B cell (primary cell): ENCODE measurements around the gene ZNF524. TPM values are rescaled to one million over a fixed set of nuclear protein-coding genes. Genes with fewer than 3 reads are reported as not detected.

Experiments used
- ATAC-seq: fragments of 200-7000 bp; cut with Tn5 transposase; one replicate; pipeline ENCODE4 v1.10.0; 2021; ENCODE audit warnings: low read depth, mild to moderate bottlenecking, moderate number of reproducible peaks, moderate library complexity
- CTCF ChIA-PET: fragments of 350-600 bp; sonication (Branson Sonifier 250); formaldehyde crosslinking; loops from one replicate; lab custom pipeline; 2021; ENCODE audit warnings: antibody characterized with exemption, inconsistent platforms; lab: Charles Lee
- POLR2A ChIA-PET: fragments of 350-600 bp; sonication (Branson Sonifier 250); formaldehyde crosslinking; loops from one replicate; lab custom pipeline; 2021; ENCODE audit warnings: antibody characterized with exemption; lab: Charles Lee
- DNase-seq: peaks from one replicate; pipeline ENCODE4 v3.0.0; 2013
- H2AFZ ChIP-seq: 2 replicates; pipeline ENCODE4 v1.6.1; 2012; ENCODE audit warnings: mild to moderate bottlenecking, low read depth, low read length; ENCODE audit not compliant: insufficient read depth, poor library complexity, severe bottlenecking
- H3K27ac ChIP-seq, 2 donors: 1 replicate in 1 of 2; 2 replicates in 1 of 2; pipeline ENCODE4 v1.5.1; 2012 to 2013; ENCODE audit warnings: low read length in 2 of 2, mild to moderate bottlenecking in 2 of 2, moderate library complexity in 1 of 2
- H3K27me3 ChIP-seq, 4 experiments: fragments of 200-600 bp in 1 of 4; sonication (generic) in 1 of 4; replicated peaks in 1 of 4; 1 replicate in 2 of 4; 2 replicates in 2 of 4; pipeline versions ENCODE4 v1.6.1 to v1.7.0; 2013 to 2016; ENCODE audit warnings: low read length in 3 of 4, mild to moderate bottlenecking in 2 of 4, mixed read lengths in 1 of 4, moderate library complexity in 1 of 4; ENCODE audit not compliant: insufficient read depth in 4 of 4, control insufficient read depth in 3 of 4; ENCODE audit errors: control extremely low read depth in 1 of 4
- H3K36me3 ChIP-seq, 2 experiments: replicated peaks in 1 of 2; 1 replicate in 1 of 2; 2 replicates in 1 of 2; pipeline versions ENCODE4 v1.6.1 to v1.7.1; 2013; ENCODE audit warnings: low read length in 1 of 2; ENCODE audit not compliant: insufficient read depth in 2 of 2, control insufficient read depth in 1 of 2; ENCODE audit errors: control extremely low read depth in 1 of 2, extremely low read depth in 1 of 2
- H3K4me1 ChIP-seq, 2 donors: fragments of 200-600 bp in 1 of 2; sonication (generic) in 1 of 2; 1 replicate in 1 of 2; 2 replicates in 1 of 2; pipeline versions ENCODE4 v1.5.1 to v1.6.1; 2013 to 2017; ENCODE audit warnings: low read length in 2 of 2; ENCODE audit not compliant: control insufficient read depth in 2 of 2, insufficient read depth in 2 of 2
- H3K4me2 ChIP-seq: replicated peaks from 2 replicates; pipeline ENCODE3; 2012; ENCODE audit warnings: mild to moderate bottlenecking, low read depth, low read length; ENCODE audit not compliant: poor library complexity, severe bottlenecking
- H3K4me3 ChIP-seq, 5 experiments: fragments of 200-600 bp in 1 of 5; sonication (generic) in 1 of 5; 1 replicate in 3 of 5; 2 replicates in 2 of 5; pipeline versions ENCODE4 v1.5.1 to v1.7.0; 2011 to 2016; ENCODE audit warnings: low read length in 4 of 5, mild to moderate bottlenecking in 4 of 5, low read depth in 2 of 5, control low read depth in 1 of 5, moderate library complexity in 1 of 5; ENCODE audit not compliant: insufficient read depth in 1 of 5; ENCODE audit errors: control extremely low read depth in 1 of 5, extremely low read depth in 1 of 5
- H3K79me2 ChIP-seq: fragments of 200-600 bp; sonication (generic); one replicate; pipeline ENCODE4 v1.6.0; 2016; ENCODE audit warnings: low read length; ENCODE audit not compliant: control insufficient read depth, insufficient read depth
- H3K9ac ChIP-seq: fragments of 200-600 bp; sonication (generic); 2 replicates; pipeline ENCODE4 v1.6.1; 2017; ENCODE audit warnings: mild to moderate bottlenecking, low read length, moderate library complexity
- H3K9me3 ChIP-seq, 3 donors: one replicate each; pipeline versions ENCODE4 v1.6.1 to v1.7.1; 2013; ENCODE audit warnings: low read length in 2 of 3; ENCODE audit not compliant: control insufficient read depth in 2 of 3, insufficient read depth in 1 of 3; ENCODE audit errors: control extremely low read depth in 1 of 3
- H4K20me1 ChIP-seq: 2 replicates; pipeline ENCODE4 v1.6.0; 2012; ENCODE audit warnings: mild to moderate bottlenecking, low read length; ENCODE audit not compliant: insufficient read depth, control insufficient read depth, poor library complexity, severe bottlenecking
- H3K27ac Mint-ChIP-seq: one replicate; pipeline ENCODE4 v1.8.0; 2021; ENCODE audit warnings: mixed read lengths
- H3K27me3 Mint-ChIP-seq: one replicate; pipeline ENCODE4 v1.8.0; 2021; ENCODE audit warnings: mixed read lengths
- H3K4me1 Mint-ChIP-seq: one replicate; pipeline ENCODE4 v1.8.0; 2021; ENCODE audit warnings: mixed read lengths
- H3K4me3 Mint-ChIP-seq: one replicate; pipeline ENCODE4 v1.8.0; 2021; ENCODE audit warnings: mixed read lengths
- H3K9me3 Mint-ChIP-seq: one replicate; pipeline ENCODE4 v1.8.0; 2022; ENCODE audit warnings: mixed read lengths; ENCODE audit not compliant: insufficient read depth
- CTCF ChIP-seq: fragments of 200-600 bp; IDR thresholded peaks from one replicate; pipeline ENCODE4 v1.8.0; 2022; ENCODE audit warnings: antibody characterized with exemption, mild to moderate bottlenecking
- EZH2 ChIP-seq: IDR thresholded peaks from 2 replicates; pipeline ENCODE4 v1.6.1; 2012; ENCODE audit warnings: borderline replicate concordance, low read depth, mild to moderate bottlenecking, moderate library complexity, low read length; ENCODE audit not compliant: insufficient read depth, poor library complexity, severe bottlenecking
- WGBS: methylation state at CpG from one replicate; pipeline ENCODE4 v1.1.5; 2013; ENCODE audit warnings: missing lambda C conversion rate; ENCODE audit not compliant: insufficient coverage; 5-methylcytosine and 5-hydroxymethylcytosine counted together
- intact Hi-C: fragments of 100-400 bp; cut with micrococcal nuclease; formaldehyde crosslinking; loops from one replicate; pipeline ENCODE4 v1.10.0; 2022
- polyA plus RNA-seq: library from polyadenylated mRNA; depleted of rRNA; stranded (reverse); fragments of >200 nt; gene quantifications from 2 replicates; pipeline ENCODE4 v1.2.3, GENCODE V29; 2012
- total RNA-seq, 2 donors: library from RNA; stranded (reverse); fragments of 120-200 nt in 1 of 2; gene quantifications; 1 replicate in 1 of 2; 2 replicates in 1 of 2; pipeline versions ENCODE4 v1.2.3 to v1.2.4, GENCODE V29; 2013 to 2022

Gene ZNF524
- total and polyA plus RNA-seq, 2 donors (not counting 1 experiment from before 2014, with no cell fraction given), result 23.8 to 27.4 TPM

GRCh38 chr19:55603581-55604292 lies 3.6 kb downstream of the ZNF524 start:
- DNase-seq (no peak), ATAC-seq (no peak)
- H3K9me3 ChIP-seq, result peaks cover 0 to 8% (median 0%) of the 10 kb centered on the region in 3 donors
- peaks cover 27% of the 10 kb centered on the region for H3K79me2 ChIP-seq
- ChIA-PET CTCF (interaction anchor here (0.7 to 1.6 kb wide), 6 partner anchors 21 to 100 kb away, joined by 3 to 5 read pairs (median 4); no protein-coding TSS in a partner anchor), POLR2A (interaction anchor here (0.6 to 1.3 kb wide), 2 partner anchors 29 to 87 kb away, joined by 3 read pairs; no protein-coding TSS in a partner anchor)
- H3K4me1 ChIP-seq, result peaks cover 17 to 38% of the 10 kb centered on the region in 2 donors
- H3K27me3 ChIP-seq, result no peaks in the 10 kb centered on the region
- intact Hi-C loops, result loop anchor here (2.0 to 10.0 kb wide), 3 partner anchors 17 to 349 kb away; partner anchors contain the start of genes BRSK1, HSPBP1 and PPP6R1
- no peak overlapping the region for H3K4me2 ChIP-seq
- no peak overlapping the region for H3K9ac ChIP-seq
- peaks cover 0 to 3% of the 10 kb centered on the region in 2 experiments for H3K36me3 ChIP-seq
- no peak overlapping the region for H2AFZ ChIP-seq
- H3K4me3 ChIP-seq, result no peak overlapping the region
- H3K27me3 Mint-ChIP-seq, result no peaks in the 10 kb centered on the region
- no peaks in the 10 kb centered on the region for H3K9me3 Mint-ChIP-seq
- no peak for TF ChIP-seq CTCF
- TF ChIP-seq EZH2, result no peak
- H3K27ac ChIP-seq, result no peak overlapping the region
- H4K20me1 ChIP-seq, result no peaks in the 10 kb centered on the region
- 93% methylated on average over 20 of the region's 22 CpGs for WGBS
- peaks cover 52% of the 10 kb centered on the region for H3K4me1 Mint-ChIP-seq
- H3K4me3 Mint-ChIP-seq, result peak overlapping the region; percentile 47
- H3K27ac Mint-ChIP-seq, result peak overlapping the region; percentile 51

GRCh38 chr19:55605207-55605636 lies 5.1 kb downstream of the ZNF524 start:
- peak overlapping the region; percentile 86 for H3K4me3 Mint-ChIP-seq
- Histone ChIP-seq H3K27ac (peak overlapping the region; percentile 74 to 85), H3K79me2 (peaks cover 41% of the 10 kb centered on the region), H3K27me3 (no peaks in the 10 kb centered on the region), H3K4me3 (peak overlapping the region; percentile 43 to 84 (median 70)), H3K36me3 (peaks cover 0 to 13% of the 10 kb centered on the region in 2 experiments), H3K9me3 (peaks cover 0 to 3% (median 0%) of the 10 kb centered on the region in 3 donors), H3K9ac (peak overlapping the region; percentile 72), H4K20me1 (no peaks in the 10 kb centered on the region), H3K4me1 (peaks cover 17 to 35% of the 10 kb centered on the region in 2 donors), H3K4me2 (peak overlapping the region; percentile 97), H2AFZ (peak overlapping the region; percentile 68)
- peak; percentile 76 for ATAC-seq
- intact Hi-C loops, result loop anchor here (1.0 to 10.0 kb wide), 6 partner anchors 18 to 350 kb away; partner anchors contain the start of genes BRSK1, HSPBP1, PPP6R1 and ZNF580
- H3K27me3 Mint-ChIP-seq, result no peaks in the 10 kb centered on the region
- peak; percentile 97 for DNase-seq
- H3K9me3 Mint-ChIP-seq, result no peaks in the 10 kb centered on the region
- peak overlapping the region; percentile 94 for H3K27ac Mint-ChIP-seq
- ChIA-PET CTCF (interaction anchor here (0.6 to 2.9 kb wide), 14 partner anchors 15 to 464 kb away, joined by 3 to 46 read pairs (median 8); partner anchors contain the start of genes KMT5C and ZNF784), POLR2A (interaction anchor here (1.0 to 1.8 kb wide), 6 partner anchors 13 to 42 kb away, joined by 3 to 6 read pairs (median 5); partner anchors contain the start of genes ZNF579 and ZNF784)
- WGBS, result 0% methylated on average over 26 of the region's 43 CpGs
- peaks cover 56% of the 10 kb centered on the region for H3K4me1 Mint-ChIP-seq
- TF ChIP-seq CTCF (no peak), EZH2 (no peak)
